HG03139 (cell line): ENCODE measurements around the gene GFER.
"Not testable (repeated sequence)": the region's sequence is repeated elsewhere in the genome, so short reads cannot be mapped to it uniquely, and the experiment has no call there.

Experiments
- ATAC-seq: cut with Tn5 transposase; IDR thresholded peaks from one replicate; pipeline ENCODE4 v1.9.1; 2021; ENCODE audit not compliant: unreplicated experiment

The GFER gene

GRCh38 chr16:1983544-1984346 is at the start of gene GFER:
TSS of gene GFER (plus strand) at chr16:1984193. CDS start at chr16:1984219, 26 bp downstream.
- peak; percentile 73 for ATAC-seq

DNA sequence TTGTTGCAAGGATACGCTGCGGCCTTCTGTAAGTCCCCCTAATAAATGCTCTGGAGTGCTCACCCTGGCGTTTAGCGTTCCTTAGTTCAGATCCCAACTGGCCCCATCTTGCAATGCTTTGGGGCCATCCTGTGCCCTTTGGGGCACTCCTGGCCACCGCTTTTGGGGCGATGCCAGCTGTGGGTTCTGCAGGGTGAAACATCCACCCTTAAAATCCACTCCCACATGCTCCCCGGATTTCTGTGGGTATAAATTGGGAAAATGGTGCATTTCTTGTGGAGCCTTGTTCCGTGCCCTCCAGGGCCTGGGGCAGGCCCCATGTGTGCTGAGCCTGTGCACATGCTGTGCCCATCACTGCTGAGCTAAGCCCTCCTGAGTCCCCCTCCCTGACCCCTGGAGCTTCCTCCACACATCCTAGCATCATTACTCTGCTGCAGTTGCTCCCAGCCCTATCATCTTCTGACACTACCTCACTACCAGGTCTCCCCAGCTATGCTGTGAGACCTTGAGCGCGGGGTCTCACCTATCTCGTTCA is 47.0 kb upstream of the GFER start:
- ATAC-seq, result no peak

- no peak for ATAC-seq
Measured at GRCh38 chr16:1938316-1938715, 45.7 kb upstream of the GFER start.

- no peak for ATAC-seq
Measured at GRCh38 chr16:1938910-1939309, 45.1 kb upstream of the GFER start.

GRCh38 chr16:1939833-1940232 is 44.2 kb upstream of the GFER start:
- ATAC-seq, result not testable (repeated sequence)

DNA sequence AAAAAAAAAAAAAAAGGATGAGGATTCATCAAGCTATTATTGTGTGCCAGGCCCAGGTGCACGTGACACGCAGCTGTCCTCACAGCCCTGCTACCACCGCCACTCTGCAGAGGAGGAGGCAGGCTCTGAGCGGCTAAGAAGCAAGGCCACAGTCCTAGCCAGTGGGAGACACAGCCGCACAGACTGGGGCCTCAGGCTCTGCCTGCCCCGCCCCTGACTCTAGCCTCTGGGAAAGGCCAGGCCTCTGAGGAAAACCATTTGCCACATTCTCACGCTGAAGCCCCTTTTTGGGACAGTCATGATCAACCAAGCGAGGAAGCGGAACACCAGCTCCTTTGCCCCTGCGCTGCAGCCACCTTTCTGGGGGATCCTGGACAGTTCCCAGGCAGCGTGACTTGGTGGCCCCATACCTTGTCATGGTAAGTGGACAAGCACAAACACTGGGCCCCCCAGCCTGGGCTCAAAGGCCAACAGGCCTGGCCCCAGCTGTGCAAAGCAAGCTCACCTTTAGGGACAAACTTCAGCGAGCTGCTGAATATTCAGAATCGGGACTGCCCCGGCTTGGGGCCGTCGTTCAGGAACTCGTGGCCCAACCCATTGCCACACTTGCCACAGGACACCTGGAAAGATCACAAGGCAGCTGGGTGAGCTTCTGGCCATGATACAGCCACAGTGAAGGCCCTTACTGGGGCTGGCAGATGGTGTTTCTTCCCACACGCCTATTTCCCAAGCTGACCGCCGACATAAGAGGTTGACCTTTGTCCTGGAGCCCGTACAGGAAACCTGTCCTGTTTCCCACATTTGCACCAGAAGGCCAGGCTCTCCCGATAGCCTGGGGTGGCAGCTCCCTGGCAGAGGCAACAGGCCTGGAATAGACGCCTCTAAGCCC is 43.5 kb upstream of the GFER start:
- no peak for ATAC-seq

DNA sequence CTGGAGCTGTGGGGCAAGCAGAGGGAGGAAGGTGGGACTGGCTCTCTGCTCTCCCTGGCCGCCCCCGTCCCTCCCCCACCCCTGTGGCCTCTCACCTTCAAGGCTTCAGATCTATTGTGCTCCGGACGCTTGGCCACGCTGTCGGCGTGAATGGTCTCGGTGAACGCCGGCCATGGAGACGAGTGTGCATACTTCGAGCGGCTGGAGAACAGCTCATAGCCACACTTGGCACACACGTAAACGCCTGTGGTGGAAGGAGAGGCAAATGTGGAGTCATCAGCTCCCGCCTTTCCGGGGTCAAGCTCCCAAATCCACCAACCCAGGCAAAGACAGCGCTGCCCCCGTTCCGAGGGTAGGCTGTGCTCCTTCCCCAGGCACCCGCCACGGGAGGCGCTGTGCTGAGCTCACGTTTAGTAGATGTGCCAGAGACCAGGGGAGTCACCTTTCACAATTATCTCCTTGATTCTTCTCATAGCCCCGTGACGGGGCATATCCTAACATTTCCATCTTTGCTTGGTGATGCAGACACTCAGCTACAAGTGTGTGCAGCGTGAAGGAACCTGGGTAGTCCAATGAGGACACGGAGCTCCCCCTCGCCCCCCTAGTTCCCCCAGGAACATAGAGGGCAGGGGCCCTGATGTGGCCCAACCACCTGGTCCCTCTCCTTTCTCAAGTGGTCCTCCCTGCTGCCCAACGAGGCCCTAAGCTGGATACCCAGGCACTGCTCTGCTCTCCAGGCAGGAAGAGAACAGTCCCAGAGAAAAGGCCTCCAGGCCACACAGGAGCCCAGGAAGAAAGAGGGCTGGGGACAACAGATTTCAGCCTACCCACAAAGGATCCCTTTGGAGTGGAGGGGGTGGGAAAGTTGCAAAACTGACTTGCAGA is 42.6 kb upstream of the GFER start:
- ATAC-seq, result no peak

DNA sequence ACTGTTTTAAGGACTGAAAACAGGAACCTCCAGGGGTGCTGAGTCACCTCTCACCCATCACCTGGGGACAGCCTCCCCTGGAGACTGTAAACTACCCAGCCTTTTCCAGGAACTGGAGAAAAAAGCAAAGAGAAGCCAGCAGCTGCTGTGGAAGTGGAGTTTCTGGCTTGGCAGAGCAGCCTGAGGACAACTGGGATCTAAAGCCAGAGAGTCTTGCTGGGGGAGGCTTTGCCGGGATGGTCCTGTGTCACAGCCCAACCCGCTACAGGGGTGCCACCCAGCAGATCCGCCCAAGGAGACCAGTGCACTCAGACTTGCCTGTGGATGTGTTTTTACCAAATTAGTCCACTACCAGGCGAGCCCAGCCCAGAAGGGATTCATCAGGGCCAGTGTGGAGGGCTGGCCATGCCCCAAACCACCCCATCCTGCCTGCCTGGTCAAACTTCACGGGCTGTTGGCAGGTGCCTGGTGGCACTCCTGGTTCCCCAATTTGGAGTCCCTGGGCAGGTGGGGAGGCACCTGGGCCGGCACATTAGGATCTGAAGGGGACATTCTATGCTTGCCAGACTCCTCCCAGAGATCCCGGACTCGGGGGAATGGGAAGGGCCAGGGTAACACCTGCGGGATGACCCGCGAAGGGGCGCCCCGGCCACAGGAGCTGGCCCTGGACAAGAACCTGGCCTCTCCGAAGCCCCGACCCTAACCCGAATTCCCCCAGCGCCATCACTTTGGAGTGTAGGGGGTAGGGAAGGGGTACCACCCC is 41.8 kb upstream of the GFER start:
- no peak for ATAC-seq

DNA sequence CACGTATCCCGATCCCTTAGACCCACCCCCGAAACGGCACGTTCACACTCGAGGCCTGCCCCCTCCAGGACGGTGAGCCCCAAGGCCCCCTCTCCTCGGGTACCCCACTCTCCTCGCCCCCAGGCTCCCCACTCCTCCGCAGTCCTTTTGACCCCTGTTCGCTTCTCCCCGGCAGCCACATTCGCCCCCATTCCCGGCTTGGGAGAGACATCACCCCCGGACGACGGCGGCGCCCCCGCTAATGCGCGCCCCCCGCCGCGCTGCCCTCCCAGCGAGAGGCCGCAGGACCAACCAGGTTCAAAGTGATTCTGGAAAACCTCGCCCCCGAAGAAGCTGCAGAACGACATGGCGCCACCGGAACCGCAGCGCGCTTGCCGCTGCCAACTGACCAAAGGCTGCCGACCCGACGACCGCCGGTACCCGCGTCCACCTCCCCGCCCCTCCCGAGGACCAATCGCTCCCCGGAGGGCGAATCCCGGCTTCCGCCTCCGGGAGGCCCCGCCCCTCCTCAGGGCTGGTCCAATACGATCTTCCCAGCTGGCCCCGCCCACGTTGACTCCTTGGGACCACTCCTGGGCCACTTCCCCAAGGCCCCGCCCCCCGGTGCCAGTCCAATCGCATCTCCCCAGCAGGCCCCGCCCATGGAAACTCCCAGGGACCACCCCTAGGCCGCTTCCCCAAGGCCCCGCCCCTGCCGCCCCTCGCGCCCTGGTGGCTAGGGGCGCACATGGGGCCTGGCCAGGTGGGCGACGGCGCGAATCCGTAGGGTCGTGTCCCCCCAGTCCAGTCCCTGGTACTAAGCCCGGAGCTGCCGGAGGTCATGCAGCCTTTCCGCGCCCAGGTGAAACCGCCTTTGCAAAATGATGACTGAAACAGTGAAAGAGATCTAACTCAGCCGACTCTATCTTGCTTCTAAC is 40.9 kb upstream of the GFER start, which contains the start of gene MSRB1:
Gene MSRB1 (minus strand): TSS at position 390 of the 917 bp plus-strand sequence. CDS start 43 bp downstream, at position 347.
- ATAC-seq, result peak; percentile 90

GRCh38 chr16:1944612-1945199 is 39.3 kb upstream of the GFER start:
- no peak for ATAC-seq

GRCh38 chr16:1945559-1946391 is 38.2 kb upstream of the GFER start:
- no peak for ATAC-seq

DNA sequence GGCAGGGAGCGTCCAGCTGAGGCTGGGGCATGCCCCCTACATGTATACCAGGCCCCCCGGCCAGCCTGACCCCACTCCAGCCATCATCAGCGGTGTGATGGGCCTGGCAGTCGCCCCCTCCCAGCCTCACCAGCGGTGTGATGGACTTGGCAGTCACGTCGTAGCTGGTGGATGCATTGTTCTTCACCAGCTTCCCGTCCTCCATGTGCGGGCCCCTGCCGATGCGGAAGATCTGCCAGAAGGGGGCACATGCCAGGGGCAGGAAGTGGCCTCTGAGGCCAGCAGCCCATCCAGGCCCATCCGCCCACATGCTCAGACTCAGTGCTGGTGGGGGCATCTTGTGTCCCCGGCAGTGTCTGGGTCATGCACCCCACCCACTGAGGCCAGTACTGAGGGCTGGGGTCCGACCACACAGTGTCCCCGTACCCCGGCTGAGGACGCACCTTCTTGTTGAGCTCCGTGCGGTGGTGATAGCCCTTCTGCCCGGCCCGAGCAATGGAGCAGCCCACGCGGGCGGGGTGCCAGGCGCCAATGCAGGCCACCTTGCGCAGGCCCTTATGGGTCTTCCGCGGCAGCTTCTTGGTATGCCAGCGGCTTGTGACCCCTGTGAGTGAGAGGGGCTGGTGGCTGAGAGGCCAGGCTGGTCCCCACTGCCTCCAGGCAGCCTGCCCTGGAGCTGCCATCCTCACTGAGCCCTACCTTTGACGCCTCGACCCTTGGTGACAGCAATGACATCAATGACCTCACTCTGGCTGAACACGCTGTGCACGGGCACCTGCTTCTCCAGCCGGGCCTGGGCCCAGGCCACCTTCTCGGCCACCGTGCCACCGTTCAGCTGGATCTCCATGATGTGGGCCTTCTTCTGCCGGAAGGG is 37.3 kb upstream of the GFER start:
- no peak for ATAC-seq

- no peak for ATAC-seq
Measured at GRCh38 chr16:1947369-1947670, 36.7 kb upstream of the GFER start.

- ATAC-seq, result no peak
Measured at GRCh38 chr16:1949507-1949906, 34.5 kb upstream of the GFER start.

DNA sequence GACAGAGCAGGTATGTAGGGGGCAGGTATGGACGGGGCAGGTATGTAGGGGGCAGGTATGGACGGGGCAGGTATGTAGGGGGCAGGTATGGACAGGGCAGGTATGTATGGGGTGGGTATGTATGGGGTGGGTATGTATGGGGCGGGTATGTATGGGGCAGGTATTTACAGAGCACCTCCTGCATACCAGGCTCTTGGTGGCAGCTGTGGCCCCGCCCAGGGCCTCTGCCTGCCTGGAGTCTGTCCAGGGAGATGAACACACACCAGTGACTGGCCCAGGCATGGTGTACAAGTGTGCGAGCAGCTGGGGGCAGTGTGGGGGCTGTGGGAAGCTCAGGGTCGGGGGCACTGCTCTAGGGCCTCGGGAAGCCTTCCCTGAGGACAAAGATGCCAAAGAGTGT is 33.9 kb upstream of the GFER start:
- ATAC-seq, result no peak

DNA sequence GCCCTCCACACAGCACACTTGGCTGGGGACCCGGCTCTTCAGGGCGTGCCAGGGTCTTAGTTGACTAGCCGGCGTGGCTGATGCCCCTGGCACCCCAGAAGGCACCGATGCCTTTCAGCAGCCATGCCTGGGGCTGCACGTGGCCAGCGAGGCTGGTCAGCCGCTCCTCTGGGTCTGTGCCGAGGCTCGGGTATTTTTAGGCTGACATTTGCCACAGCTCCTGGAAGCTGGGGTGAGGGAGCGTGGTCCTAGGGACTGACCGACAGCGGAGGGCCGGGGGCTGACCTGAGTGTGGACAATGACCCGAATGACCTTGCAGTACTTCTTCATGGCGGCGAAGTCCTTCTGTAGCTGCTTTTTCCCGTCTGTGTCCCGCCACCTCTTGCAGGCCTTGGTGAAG is 33.4 kb upstream of the GFER start:
- no peak for ATAC-seq

DNA sequence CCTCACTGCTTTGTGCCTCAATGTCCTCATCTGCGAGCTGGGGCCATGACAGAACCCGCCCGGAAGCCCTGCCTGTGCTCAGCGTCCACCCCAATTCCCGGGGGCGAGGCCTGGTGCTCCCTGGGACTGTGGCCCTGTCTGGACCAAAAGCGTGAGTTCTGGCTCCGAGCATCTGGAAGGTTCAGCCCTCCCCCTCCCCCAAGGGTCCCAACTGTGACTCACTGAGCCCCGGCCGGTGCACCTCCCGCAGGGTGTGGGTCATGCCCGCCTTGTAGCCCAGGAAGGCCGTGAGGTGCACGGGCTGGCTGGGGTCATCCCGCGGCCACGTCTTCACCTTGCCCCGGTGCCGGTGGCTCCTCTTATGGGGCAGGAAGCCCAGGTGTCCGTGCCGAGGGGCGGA is 30.3 kb upstream of the GFER start:
- no peak for ATAC-seq
